OCI-LY7 (cell line): ENCODE results near the gene LMO4. TPM values are rescaled to one million over a fixed set of nuclear protein-coding genes. Genes with fewer than 3 reads are reported as not detected.

Source experiments
- BruUV-seq: library from RNA; stranded (reverse); fragments of 400-500 nt; replicated peaks from 2 replicates; lab custom pipeline; 2021; lab: Mats Ljungman, UMichigan
- CTCF ChIA-PET: fragments of 300-600 bp; sonication (Branson Sonifier 250); formaldehyde crosslinking; loops from one replicate; lab custom pipeline; 2022; ENCODE audit warnings: antibody characterized with exemption; ENCODE audit not compliant: unreplicated experiment; lab: Charles Lee
- POLR2A ChIA-PET: fragments of 300-600 bp; sonication (Branson Sonifier 250); formaldehyde crosslinking; loops from one replicate; lab custom pipeline; 2022; ENCODE audit warnings: antibody characterized with exemption; lab: Charles Lee
- DNase-seq: peaks from one replicate; pipeline ENCODE4 v3.0.0-alpha.2; 2015; ENCODE audit warnings: low spot score
- H2AFZ ChIP-seq: fragments of 200-600 bp; sonication (generic), shearing (Covaris generic); 2 replicates; pipeline ENCODE4 v1.6.1; 2014; ENCODE audit warnings: mild to moderate bottlenecking, antibody characterized with exemption, low read length, moderate library complexity
- H3K27ac ChIP-seq: fragments of 200-600 bp; sonication (generic); 2 replicates; pipeline ENCODE4 v1.5.1; 2014; ENCODE audit warnings: mixed run types, low read depth, mild to moderate bottlenecking, moderate library complexity, low read length, inconsistent platforms; ENCODE audit not compliant: poor library complexity, severe bottlenecking
- H3K36me3 ChIP-seq: fragments of 200-600 bp; sonication (generic); 2 replicates; pipeline ENCODE4 v1.6.1; 2014; ENCODE audit warnings: mild to moderate bottlenecking, antibody characterized with exemption, low read length, moderate library complexity, mixed read lengths; ENCODE audit not compliant: insufficient read depth
- H3K4me1 ChIP-seq: fragments of 200-600 bp; sonication (generic); 2 replicates; pipeline ENCODE4 v1.5.1; 2014; ENCODE audit warnings: mild to moderate bottlenecking, low read length; ENCODE audit not compliant: insufficient read depth, poor library complexity, severe bottlenecking
- H3K4me2 ChIP-seq: fragments of 200-600 bp; sonication (generic); 2 replicates; pipeline ENCODE4 v1.6.1; 2014; ENCODE audit warnings: mild to moderate bottlenecking, low read length
- H3K4me3 ChIP-seq: fragments of 200-600 bp; sonication (generic); 2 replicates; pipeline ENCODE4 v1.5.1; 2014; ENCODE audit warnings: mild to moderate bottlenecking, low read depth, low read length; ENCODE audit not compliant: poor library complexity, severe bottlenecking
- H3K79me2 ChIP-seq: fragments of 200-600 bp; sonication (generic); 2 replicates; pipeline ENCODE4 v1.6.1; 2016; ENCODE audit warnings: low read depth, mild to moderate bottlenecking, low read length, moderate library complexity, mixed read lengths; ENCODE audit not compliant: insufficient read depth
- H3K9me2 ChIP-seq: fragments of 200-600 bp; sonication (generic); 2 replicates; pipeline ENCODE4 v1.6.1; 2016; ENCODE audit warnings: mild to moderate bottlenecking, low read length, mixed read lengths; ENCODE audit not compliant: insufficient read depth
- H3K9me3 ChIP-seq: fragments of 200-600 bp; sonication (generic); 2 replicates; pipeline ENCODE4 v1.6.1; 2014; ENCODE audit warnings: mild to moderate bottlenecking, mixed run types, low read length, mixed read lengths
- H4K20me1 ChIP-seq: fragments of 200-600 bp; sonication (generic); 2 replicates; pipeline ENCODE4 v1.6.1; 2014; ENCODE audit warnings: mild to moderate bottlenecking, antibody characterized with exemption, low read length, moderate library complexity, mixed read lengths; ENCODE audit not compliant: insufficient read depth
- CTCF ChIP-seq: fragments of 200-600 bp; sonication (generic); conservative IDR thresholded peaks from 2 replicates; pipeline ENCODE4 v1.5.1; 2014; ENCODE audit warnings: mild to moderate bottlenecking, antibody characterized with exemption, low read length, moderate library complexity, mixed read lengths
- EZH2phosphoT487 ChIP-seq: fragments of 200-600 bp; sonication (generic); IDR thresholded peaks from 2 replicates; pipeline ENCODE4 v1.6.1; 2018; ENCODE audit warnings: low read depth, borderline replicate concordance, mild to moderate bottlenecking, mixed run types, antibody characterized with exemption, low read length, moderate library complexity, mixed read lengths
- intact Hi-C: fragments of 100-400 bp; cut with micrococcal nuclease; formaldehyde crosslinking; loops from one replicate; pipeline ENCODE4 v1.10.0; 2022; ENCODE audit not compliant: unreplicated experiment
- total RNA-seq, 2 experiments: library from RNA; depleted of rRNA in 1 of 2; stranded (reverse); fragments of >200 nt in 1 of 2; shearing (Covaris generic) in 1 of 2; gene quantifications; 2 replicates each; pipeline ENCODE4 v1.2.3, GENCODE V29; 2014 to 2022

The LMO4 gene
- total RNA-seq, 2 experiments from 2014 or later = 19.9 to 35.8 TPM

- H4K20me1 ChIP-seq = no peaks in the 10 kb centered on the region
- intact Hi-C loops = no loop called here
- ChIA-PET CTCF (no interaction called here), POLR2A (no interaction called here)
- H3K79me2 ChIP-seq = no peaks in the 10 kb centered on the region
- no peaks in the 10 kb centered on the region for H3K9me2 ChIP-seq
- H2AFZ ChIP-seq = no peak overlapping the region
- H3K4me2 ChIP-seq = no peak overlapping the region
- TF ChIP-seq EZH2phosphoT487 (no peak), CTCF (no peak)
- no peak for DNase-seq
- no peaks in the 10 kb centered on the region for H3K36me3 ChIP-seq
- no peaks in the 10 kb centered on the region for H3K9me3 ChIP-seq
- H3K27ac ChIP-seq = no peak overlapping the region
- no TSS peak for BruUV-seq
- H3K4me3 ChIP-seq = no peak overlapping the region
- no peaks in the 10 kb centered on the region for H3K4me1 ChIP-seq
Observed at GRCh38 chr1:87300628-87301027, 28.1 kb upstream of the LMO4 start.

GRCh38 chr1:87305151-87305550 lies 23.5 kb upstream of the LMO4 start:
- no TSS peak for BruUV-seq
- H3K9me2 ChIP-seq = no peaks in the 10 kb centered on the region
- ChIA-PET POLR2A (interaction anchor here (0.9 kb wide), 1 partner anchor 16 kb away, joined by 3 read pairs; no protein-coding TSS in a partner anchor), CTCF (no interaction called here)
- intact Hi-C loops = no loop called here
- no peak overlapping the region for H3K4me3 ChIP-seq
- no peak overlapping the region for H3K27ac ChIP-seq
- H3K4me1 ChIP-seq = no peaks in the 10 kb centered on the region
- no peaks in the 10 kb centered on the region for H3K36me3 ChIP-seq
- DNase-seq = no peak
- no peaks in the 10 kb centered on the region for H3K9me3 ChIP-seq
- no peaks in the 10 kb centered on the region for H4K20me1 ChIP-seq
- TF ChIP-seq CTCF (no peak), EZH2phosphoT487 (no peak)
- H2AFZ ChIP-seq = no peak overlapping the region
- H3K4me2 ChIP-seq = no peak overlapping the region
- no peaks in the 10 kb centered on the region for H3K79me2 ChIP-seq

- Histone ChIP-seq H3K4me1 (no peaks in the 10 kb centered on the region), H3K9me3 (no peaks in the 10 kb centered on the region), H3K27ac (no peak overlapping the region), H3K36me3 (no peaks in the 10 kb centered on the region), H3K79me2 (no peaks in the 10 kb centered on the region), H3K4me3 (no peak overlapping the region), H2AFZ (no peak overlapping the region), H3K4me2 (no peak overlapping the region), H3K9me2 (no peaks in the 10 kb centered on the region), H4K20me1 (no peaks in the 10 kb centered on the region)
- TF ChIP-seq CTCF = no peak
- no peak for TF ChIP-seq EZH2phosphoT487
- ChIA-PET CTCF (no interaction called here), POLR2A (interaction anchor here (0.7 kb wide), 1 partner anchor 162 kb away, joined by 3 read pairs; no protein-coding TSS in a partner anchor)
- BruUV-seq = no TSS peak
- intact Hi-C loops = no loop called here
- no peak for DNase-seq
Observed at GRCh38 chr1:87305762-87306161, 22.9 kb upstream of the LMO4 start.
